Stimulated activated CD8-positive, alpha-beta memory T cell treated with anti-CD3 and anti-CD28 coated beads, Interleukin-15, amount 100 ng/mL, for 4 hours (primary cell): ENCODE results near the gene SCN10A.

Experiments
- DNase-seq, 2 donors: peaks; one replicate each; pipeline ENCODE4 v3.0.0-alpha.2; 2020; ENCODE audit warnings: low read depth in 2 of 2

The SCN10A gene

GRCh38 chr3:38720465-38720864 lies 95.6 kb downstream of the SCN10A start:
- DNase-seq: no peak

GRCh38 chr3:38717355-38718240 lies 98.4 kb downstream of the SCN10A start:
- no peak for DNase-seq

- DNase-seq: no peak
Observed at GRCh38 chr3:38713121-38713520, 102.9 kb downstream of the SCN10A start.

GRCh38 chr3:38711321-38711720 lies 104.7 kb downstream of the SCN10A start:
- DNase-seq: no peak

GRCh38 chr3:38707730-38708129 lies 108.3 kb downstream of the SCN10A start:
- no peak for DNase-seq

- DNase-seq: no peak
Observed at GRCh38 chr3:38706961-38707360, 109.1 kb downstream of the SCN10A start.

- DNase-seq: no peak
Observed at GRCh38 chr3:38702231-38702630, 113.8 kb downstream of the SCN10A start.

- no peak for DNase-seq
Observed at GRCh38 chr3:38698760-38699159, 117.3 kb downstream of the SCN10A start.

GRCh38 chr3:38698061-38698460 lies 118.0 kb downstream of the SCN10A start:
- no peak for DNase-seq

GRCh38 chr3:38696034-38696433 lies 120.0 kb downstream of the SCN10A start:
- DNase-seq: no peak

GRCh38 chr3:38690185-38690584 lies 125.8 kb downstream of the SCN10A start:
- DNase-seq: no peak

- DNase-seq: no peak
Observed at GRCh38 chr3:38689774-38690173, 126.2 kb downstream of the SCN10A start.

GRCh38 chr3:38689346-38689745 lies 126.7 kb downstream of the SCN10A start:
- DNase-seq: no peak

GRCh38 chr3:38687321-38687720 lies 128.7 kb downstream of the SCN10A start:
- DNase-seq: no peak

- no peak for DNase-seq
Observed at GRCh38 chr3:38684546-38684945, 131.5 kb downstream of the SCN10A start.

- no peak for DNase-seq
Observed at GRCh38 chr3:38669668-38670067, 146.3 kb downstream of the SCN10A start.

GRCh38 chr3:38662544-38662943 lies 153.5 kb downstream of the SCN10A start:
- no peak for DNase-seq

- no peak for DNase-seq
Observed at GRCh38 chr3:38658841-38659240, 157.2 kb downstream of the SCN10A start.

GRCh38 chr3:38657369-38657768 lies 158.6 kb downstream of the SCN10A start:
- no peak for DNase-seq

- DNase-seq: no peak
Observed at GRCh38 chr3:38655708-38656300, 160.2 kb downstream of the SCN10A start.

GRCh38 chr3:38653685-38654537 lies 162.1 kb downstream of the SCN10A start:
- no peak for DNase-seq

GRCh38 chr3:38652934-38653333 lies 163.1 kb downstream of the SCN10A start:
- DNase-seq: no peak
